ENCODE data around the gene MYO5B. TPM values are rescaled to one million over a fixed set of nuclear protein-coding genes. Genes with fewer than 3 reads are reported as not detected.

The MYO5B gene
- total and polyA plus RNA-seq, 10 of the 15 experiments (the other 5 are each of a cell fraction or from before 2014, with no cell fraction given) = 2.5 to 4.5 (median 3.3) TPM

DNA sequence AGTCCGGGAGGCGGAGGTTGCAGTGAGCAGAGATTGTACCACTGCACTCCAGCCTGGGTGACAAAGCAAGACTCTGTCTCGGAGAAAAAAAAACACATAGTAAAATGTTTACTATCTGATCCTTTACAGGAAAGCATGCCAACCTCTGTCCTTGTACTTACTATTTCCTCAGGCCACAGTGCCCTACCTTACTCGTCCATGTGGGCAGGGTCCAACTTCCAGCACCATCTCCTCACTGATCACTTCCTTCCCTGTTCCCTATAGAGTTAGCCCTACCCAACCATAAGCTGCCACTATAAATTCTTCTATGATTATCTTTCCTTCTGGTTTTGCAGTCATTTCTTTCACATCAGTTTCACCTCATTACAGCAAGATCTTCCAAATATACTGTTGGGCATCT lies 136.2 kb downstream of the MYO5B start:
- intact Hi-C loops (cut with micrococcal nuclease; ENCODE audit: unreplicated experiment) = no loop called here
- Histone ChIP-seq H3K27ac (ENCODE audit: control insufficient read depth, insufficient read depth) (no peak overlapping the region), H3K36me3 (ENCODE audit: control insufficient read depth in 2 of 2, insufficient read depth in 2 of 2, low read length in 1 of 2) (no peaks in the 10 kb centered on the region), H4K20me1 (ENCODE audit: control insufficient read depth, insufficient read depth) (no peaks in the 10 kb centered on the region), H3K9me3 (replicated peaks; ENCODE audit: control insufficient read depth, insufficient read depth, low read length) (no peaks in the 10 kb centered on the region), H3K27me3 (replicated peaks in 1 of 2; ENCODE audit: control insufficient read depth in 2 of 2, insufficient read depth in 2 of 2, low read length in 1 of 2) (peaks cover 0 to 2% of the 10 kb centered on the region in 2 experiments; a peak in 1 of 4 replicates), H3K9ac (ENCODE audit: control insufficient read depth, insufficient read depth, low read length) (no peak overlapping the region), H3K4me1 (ENCODE audit: control insufficient read depth, insufficient read depth, low read length) (no peaks in the 10 kb centered on the region), H3K4me2 (ENCODE audit: control insufficient read depth, insufficient read depth) (no peak overlapping the region), H2AFZ (ENCODE audit: control insufficient read depth, low read depth, low read length) (no peak overlapping the region), H3K79me2 (ENCODE audit: control insufficient read depth, insufficient read depth, low read length) (no peaks in the 10 kb centered on the region), H3K4me3 (no peak overlapping the region)
- in situ Hi-C loops (cut with MboI) = no loop called here
- ChIA-PET POLR2A (no interaction called here), CTCF (interaction anchor here (0.9 to 1.2 kb wide), 3 partner anchors 13 to 138 kb away, joined by 3 to 5 read pairs (median 3); no protein-coding TSS in a partner anchor), SMC1A (ENCODE audit: uncharacterized antibody, unreplicated experiment) (interaction anchor here (1.2 to 3.0 kb wide), 4 partner anchors 19 to 299 kb away, joined by 3 to 10 read pairs (median 3); no protein-coding TSS in a partner anchor), RAD21 (ENCODE audit: unreplicated experiment) (no interaction called here)
- TF ChIP-seq SREBF2 (IDR thresholded peaks at IDR 0.05; ENCODE audit: low read length) (no peak), RBBP5 (conservative IDR thresholded peaks at IDR 0.05) (no peak)
- no peak for FAIRE-seq
- 50% methylated on average over 4 of the region's 4 CpGs for WGBS (ENCODE audit: insufficient coverage, insufficient replicate concordance, low lambda C conversion rate, missing lambda C conversion rate)
- DNase-seq (ENCODE audit: low read depth, low spot score) = no peak
- ATAC-seq = no peak
- no TSS peak for BruUV-seq (replicated peaks)

DNA sequence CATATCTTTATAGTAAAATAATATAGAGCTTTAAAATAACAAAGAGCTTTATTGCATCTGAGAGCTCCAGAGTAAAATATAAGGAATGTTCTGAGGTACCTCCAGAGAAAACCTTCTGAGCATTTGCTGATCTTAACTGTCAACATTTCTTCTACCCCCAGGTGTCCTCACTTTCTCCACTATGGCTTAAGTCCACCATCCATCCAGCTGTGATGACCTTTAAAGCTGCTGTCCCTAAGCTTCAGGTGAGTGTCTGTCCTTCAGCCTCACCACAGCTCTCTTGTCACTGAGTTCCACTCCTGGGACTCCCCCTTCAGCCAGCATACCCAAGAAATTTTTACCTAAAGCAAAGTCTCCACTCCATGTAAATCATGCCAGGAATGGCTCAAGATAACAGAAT lies 137.9 kb downstream of the MYO5B start:
- in situ Hi-C loops (cut with MboI) = no loop called here
- no peaks in the 10 kb centered on the region for H4K20me1 ChIP-seq (ENCODE audit: control insufficient read depth, insufficient read depth)

More for the DNA sequence above, 137.9 kb downstream of the MYO5B start:
- ATAC-seq (no peak), DNase-seq (ENCODE audit: low read depth, low spot score) (no peak), FAIRE-seq (no peak)
- ChIA-PET POLR2A (no interaction called here), RAD21 (ENCODE audit: unreplicated experiment) (interaction anchor here (0.7 to 1.7 kb wide), 4 partner anchors 36 to 145 kb away, joined by 3 to 5 read pairs (median 4); partner anchors contain the start of gene MYO5B), CTCF (interaction anchor here (0.7 to 2.2 kb wide), 8 partner anchors 46 to 300 kb away, joined by 3 to 12 read pairs (median 3); partner anchors contain the start of gene MYO5B), SMC1A (ENCODE audit: uncharacterized antibody, unreplicated experiment) (interaction anchor here (0.6 to 3.0 kb wide), 8 partner anchors 9 to 547 kb away, joined by 3 to 10 read pairs (median 3); no protein-coding TSS in a partner anchor)
- intact Hi-C loops (cut with micrococcal nuclease; ENCODE audit: unreplicated experiment) = no loop called here
- Histone ChIP-seq H3K9me3 (replicated peaks; ENCODE audit: control insufficient read depth, insufficient read depth, low read length) (no peaks in the 10 kb centered on the region), H3K27me3 (replicated peaks in 1 of 2; ENCODE audit: control insufficient read depth in 2 of 2, insufficient read depth in 2 of 2, low read length in 1 of 2) (no peaks in the 10 kb centered on the region; a peak in 1 of 4 replicates), H3K4me2 (ENCODE audit: control insufficient read depth, insufficient read depth) (no peak overlapping the region), H3K4me1 (ENCODE audit: control insufficient read depth, insufficient read depth, low read length) (no peaks in the 10 kb centered on the region), H3K27ac (ENCODE audit: control insufficient read depth, insufficient read depth) (no peak overlapping the region), H3K4me3 (no peak overlapping the region), H3K36me3 (ENCODE audit: control insufficient read depth in 2 of 2, insufficient read depth in 2 of 2, low read length in 1 of 2) (no peaks in the 10 kb centered on the region), H3K79me2 (ENCODE audit: control insufficient read depth, insufficient read depth, low read length) (no peaks in the 10 kb centered on the region), H3K9ac (ENCODE audit: control insufficient read depth, insufficient read depth, low read length) (no peak overlapping the region), H2AFZ (ENCODE audit: control insufficient read depth, low read depth, low read length) (no peak overlapping the region)
- TF ChIP-seq RAD21 (IDR thresholded peaks at IDR 0.05; ENCODE audit: insufficient read depth, low read depth, low read length) = peak; percentile 38; the same call in 1 of the 2 replicates
- TF ChIP-seq, protein P1, sequence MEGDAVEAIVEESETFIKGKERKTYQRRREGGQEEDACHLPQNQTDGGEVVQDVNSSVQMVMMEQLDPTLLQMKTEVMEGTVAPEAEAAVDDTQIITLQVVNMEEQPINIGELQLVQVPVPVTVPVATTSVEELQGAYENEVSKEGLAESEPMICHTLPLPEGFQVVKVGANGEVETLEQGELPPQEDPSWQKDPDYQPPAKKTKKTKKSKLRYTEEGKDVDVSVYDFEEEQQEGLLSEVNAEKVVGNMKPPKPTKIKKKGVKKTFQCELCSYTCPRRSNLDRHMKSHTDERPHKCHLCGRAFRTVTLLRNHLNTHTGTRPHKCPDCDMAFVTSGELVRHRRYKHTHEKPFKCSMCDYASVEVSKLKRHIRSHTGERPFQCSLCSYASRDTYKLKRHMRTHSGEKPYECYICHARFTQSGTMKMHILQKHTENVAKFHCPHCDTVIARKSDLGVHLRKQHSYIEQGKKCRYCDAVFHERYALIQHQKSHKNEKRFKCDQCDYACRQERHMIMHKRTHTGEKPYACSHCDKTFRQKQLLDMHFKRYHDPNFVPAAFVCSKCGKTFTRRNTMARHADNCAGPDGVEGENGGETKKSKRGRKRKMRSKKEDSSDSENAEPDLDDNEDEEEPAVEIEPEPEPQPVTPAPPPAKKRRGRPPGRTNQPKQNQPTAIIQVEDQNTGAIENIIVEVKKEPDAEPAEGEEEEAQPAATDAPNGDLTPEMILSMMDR (IDR thresholded peaks at IDR 0.05 in 2 of 3, conservative IDR thresholded peaks at IDR 0.05 in 1 of 3; ENCODE audit: control insufficient read depth in 2 of 3, extremely low read depth in 1 of 3, insufficient read depth in 1 of 3, low read depth in 3 of 3, low read length in 3 of 3) = 0 out of 6 replicates have a peak, but pooled peaks of 1 of the 3 experiments have one; percentile 9
- TF ChIP-seq TCF7 (IDR thresholded peaks at IDR 0.05; ENCODE audit: borderline replicate concordance) = no peak
- BruUV-seq (replicated peaks) = no TSS peak
